ENCODE data around the gene KRT31. TPM values are rescaled to one million over a fixed set of nuclear protein-coding genes. Genes with fewer than 3 reads are reported as not detected.
A peak's percentile ranks its signal among the peaks of the same experiment; 100 is the strongest.

KRT31 gene
- total and polyA plus RNA-seq, 2 of the 13 experiments (the other 11 are each of a cell fraction or from before 2014, with no cell fraction given) = 0.05 TPM; not detected in 1

GRCh38 chr17:41407226-41407625 is 9.8 kb upstream of the KRT31 start:
- FAIRE-seq (no peak), DNase-seq (ENCODE audit: low spot score) (no peak), ATAC-seq (no peak)
- no TSS peak for BruUV-seq (replicated peaks)
- in situ Hi-C loops (cut with HindIII; ENCODE audit: extremely low pct_ligation_motif_present, low pct_unique_long_range_greater_than_20kb) = no loop called here
- Histone ChIP-seq H3K4me2 (ENCODE audit: low read depth, low read length) (no peak overlapping the region), H3K79me2 (ENCODE audit: insufficient read depth, low read length) (no peaks in the 10 kb centered on the region), H2AFZ (ENCODE audit: low read length) (no peak overlapping the region), H3K4me1 (ENCODE audit: insufficient read depth, low read length) (peaks cover 34% of the 10 kb centered on the region), H3K9ac (ENCODE audit: insufficient read depth, low read depth, low read length) (no peak overlapping the region), H3K27me3 (ENCODE audit: control insufficient read depth in 1 of 2, insufficient read depth in 2 of 2, low read length in 2 of 2) (no peaks in the 10 kb centered on the region; a peak in 1 of 5 replicates), H4K20me1 (ENCODE audit: insufficient read depth, low read length) (no peaks in the 10 kb centered on the region), H3K27ac (ENCODE audit: extremely low read length, insufficient read depth, low read length) (no peak overlapping the region), H3K4me3 (replicated peaks in 1 of 3; ENCODE audit: insufficient read depth in 1 of 3, low read depth in 2 of 3, low read length in 3 of 3) (no peak overlapping the region), H3K9me3 (ENCODE audit: low read length) (no peaks in the 10 kb centered on the region), H3K36me3 (replicated peaks in 1 of 2; ENCODE audit: control insufficient read depth in 1 of 2, insufficient read depth in 2 of 2, low read length in 2 of 2) (no peaks in the 10 kb centered on the region)
- intact Hi-C loops (cut with micrococcal nuclease; ENCODE audit: unreplicated experiment) = loop anchor here (2.0 kb wide), 1 partner anchor 66 kb away; no protein-coding TSS in a partner anchor
- ChIA-PET POLR2A (interaction anchor here (4.1 kb wide), 1 partner anchor 9 kb away, joined by 35 read pairs; no protein-coding TSS in a partner anchor), CTCF (ENCODE audit: low intra/inter-chr PET ratio, low total read pairs) (no interaction called here)
- WGBS (ENCODE audit: low lambda C conversion rate) = 82% methylated on average over 9 of the region's 10 CpGs
- no peak for TF ChIP-seq THAP9 (CRISPR knock-in tag; IDR thresholded peaks at IDR 0.05; ENCODE audit: borderline replicate concordance)

- no TSS peak for BruUV-seq (replicated peaks)
- no peak overlapping the region for H2AFZ ChIP-seq (ENCODE audit: low read length)
- TF ChIP-seq ZGPAT (CRISPR knock-in tag; IDR thresholded peaks at IDR 0.05) = no peak
- TF ChIP-seq NPAS2 (CRISPR knock-in tag; IDR thresholded peaks at IDR 0.05; ENCODE audit: borderline replicate concordance) = no peak
- peak; percentile 66 for TF ChIP-seq CTCF (CRISPR knock-in tag; IDR thresholded peaks at IDR 0.05)
- peak; percentile 62 for TF ChIP-seq STAG1 (CRISPR knock-in tag; IDR thresholded peaks at IDR 0.05)
- no peak for TF ChIP-seq MLXIP (CRISPR knock-in tag; IDR thresholded peaks at IDR 0.05; ENCODE audit: borderline replicate concordance)
- no peak for TF ChIP-seq TSC22D2 (CRISPR knock-in tag; IDR thresholded peaks at IDR 0.05; ENCODE audit: borderline replicate concordance)
- no peak for TF ChIP-seq TAF15 (IDR thresholded peaks at IDR 0.05; ENCODE audit: low read depth, low read length, poor library complexity, severe bottlenecking)
These were observed 8.8 kb upstream of the KRT31 start for GRCh38 chr17:41406205-41406604.

More at GRCh38 chr17:41406205-41406604, 8.8 kb upstream of the KRT31 start:
- CTCF ChIA-PET (ENCODE audit: low intra/inter-chr PET ratio, low total read pairs) = no interaction called here
- no peak overlapping the region for H3K9ac ChIP-seq (ENCODE audit: insufficient read depth, low read depth, low read length)
- H3K9me3 ChIP-seq (ENCODE audit: low read length) = no peaks in the 10 kb centered on the region
- no peak overlapping the region for H3K27ac ChIP-seq (ENCODE audit: extremely low read length, insufficient read depth, low read length)
- peak; percentile 61 for ATAC-seq
- intact Hi-C loops (cut with micrococcal nuclease; ENCODE audit: unreplicated experiment) (loop anchor here (2.0 kb wide), 1 partner anchor 67 kb away; no protein-coding TSS in a partner anchor), in situ Hi-C loops (cut with HindIII; ENCODE audit: extremely low pct_ligation_motif_present, low pct_unique_long_range_greater_than_20kb) (no loop called here)
- 27% methylated on average over 5 of the region's 5 CpGs for WGBS (ENCODE audit: low lambda C conversion rate)
- DNase-seq (ENCODE audit: low spot score) = no peak
- H3K79me2 ChIP-seq (ENCODE audit: insufficient read depth, low read length) = no peaks in the 10 kb centered on the region
- no peak overlapping the region for H3K4me2 ChIP-seq (ENCODE audit: low read depth, low read length)
- POLR2A ChIA-PET = interaction anchor here (4.1 kb wide), 1 partner anchor 10 kb away, joined by 35 read pairs; no protein-coding TSS in a partner anchor
- no peaks in the 10 kb centered on the region; a peak in 1 of 5 replicates for H3K27me3 ChIP-seq (ENCODE audit: control insufficient read depth in 1 of 2, insufficient read depth in 2 of 2, low read length in 2 of 2)
- no peak overlapping the region for H3K4me3 ChIP-seq (replicated peaks in 1 of 3; ENCODE audit: insufficient read depth in 1 of 3, low read depth in 2 of 3, low read length in 3 of 3)
- no peak for FAIRE-seq
- peaks cover 34% of the 10 kb centered on the region for H3K4me1 ChIP-seq (ENCODE audit: insufficient read depth, low read length)
- no peaks in the 10 kb centered on the region for H4K20me1 ChIP-seq (ENCODE audit: insufficient read depth, low read length)
- no peaks in the 10 kb centered on the region for H3K36me3 ChIP-seq (replicated peaks in 1 of 2; ENCODE audit: control insufficient read depth in 1 of 2, insufficient read depth in 2 of 2, low read length in 2 of 2)
